Islet precursor cell (in vitro differentiated cells): ENCODE results near the gene CENPE.
"Not testable (repeated sequence)": the region's sequence is repeated elsewhere in the genome, so short reads cannot be mapped to it uniquely, and the experiment has no call there.

Experiments used
- DNase-seq: peaks from one replicate; pipeline ENCODE4 v3.0.0-alpha.2; 2018

CENPE gene, protein sequence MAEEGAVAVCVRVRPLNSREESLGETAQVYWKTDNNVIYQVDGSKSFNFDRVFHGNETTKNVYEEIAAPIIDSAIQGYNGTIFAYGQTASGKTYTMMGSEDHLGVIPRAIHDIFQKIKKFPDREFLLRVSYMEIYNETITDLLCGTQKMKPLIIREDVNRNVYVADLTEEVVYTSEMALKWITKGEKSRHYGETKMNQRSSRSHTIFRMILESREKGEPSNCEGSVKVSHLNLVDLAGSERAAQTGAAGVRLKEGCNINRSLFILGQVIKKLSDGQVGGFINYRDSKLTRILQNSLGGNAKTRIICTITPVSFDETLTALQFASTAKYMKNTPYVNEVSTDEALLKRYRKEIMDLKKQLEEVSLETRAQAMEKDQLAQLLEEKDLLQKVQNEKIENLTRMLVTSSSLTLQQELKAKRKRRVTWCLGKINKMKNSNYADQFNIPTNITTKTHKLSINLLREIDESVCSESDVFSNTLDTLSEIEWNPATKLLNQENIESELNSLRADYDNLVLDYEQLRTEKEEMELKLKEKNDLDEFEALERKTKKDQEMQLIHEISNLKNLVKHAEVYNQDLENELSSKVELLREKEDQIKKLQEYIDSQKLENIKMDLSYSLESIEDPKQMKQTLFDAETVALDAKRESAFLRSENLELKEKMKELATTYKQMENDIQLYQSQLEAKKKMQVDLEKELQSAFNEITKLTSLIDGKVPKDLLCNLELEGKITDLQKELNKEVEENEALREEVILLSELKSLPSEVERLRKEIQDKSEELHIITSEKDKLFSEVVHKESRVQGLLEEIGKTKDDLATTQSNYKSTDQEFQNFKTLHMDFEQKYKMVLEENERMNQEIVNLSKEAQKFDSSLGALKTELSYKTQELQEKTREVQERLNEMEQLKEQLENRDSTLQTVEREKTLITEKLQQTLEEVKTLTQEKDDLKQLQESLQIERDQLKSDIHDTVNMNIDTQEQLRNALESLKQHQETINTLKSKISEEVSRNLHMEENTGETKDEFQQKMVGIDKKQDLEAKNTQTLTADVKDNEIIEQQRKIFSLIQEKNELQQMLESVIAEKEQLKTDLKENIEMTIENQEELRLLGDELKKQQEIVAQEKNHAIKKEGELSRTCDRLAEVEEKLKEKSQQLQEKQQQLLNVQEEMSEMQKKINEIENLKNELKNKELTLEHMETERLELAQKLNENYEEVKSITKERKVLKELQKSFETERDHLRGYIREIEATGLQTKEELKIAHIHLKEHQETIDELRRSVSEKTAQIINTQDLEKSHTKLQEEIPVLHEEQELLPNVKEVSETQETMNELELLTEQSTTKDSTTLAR (N-terminal part only)

GRCh38 chr4:103198111-103198765 is at the start of gene CENPE:
Gene CENPE, minus strand, starts transcription at chr4:103198343. Its CDS starts 24 bp downstream, at chr4:103198319.
- DNase-seq, result peak; percentile 93

DNA sequence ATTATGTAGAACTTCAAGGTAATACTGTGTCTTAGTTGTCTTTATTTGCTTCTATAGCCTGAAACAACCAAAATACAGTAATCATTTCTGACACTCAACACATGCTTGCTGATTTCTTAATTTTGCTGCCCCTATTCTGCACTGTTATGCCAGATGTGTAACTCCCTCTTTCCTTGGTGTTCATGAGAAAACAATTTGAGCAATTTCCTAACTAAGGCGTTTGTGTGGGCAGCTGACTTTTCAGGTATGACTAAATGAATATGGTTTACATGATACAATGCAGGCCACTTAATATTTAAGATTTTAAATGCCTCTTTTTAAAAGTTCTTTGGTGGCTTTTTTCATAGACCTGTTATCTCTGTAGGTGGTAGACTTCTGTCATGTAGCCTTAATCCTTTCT is 46.1 kb upstream of the CENPE start:
- no peak for DNase-seq

- DNase-seq, result not testable (repeated sequence)
Measured at GRCh38 chr4:103230938-103231337, 32.8 kb upstream of the CENPE start.

GRCh38 chr4:103223556-103223955 is 25.4 kb upstream of the CENPE start:
- not testable (repeated sequence) for DNase-seq

DNA sequence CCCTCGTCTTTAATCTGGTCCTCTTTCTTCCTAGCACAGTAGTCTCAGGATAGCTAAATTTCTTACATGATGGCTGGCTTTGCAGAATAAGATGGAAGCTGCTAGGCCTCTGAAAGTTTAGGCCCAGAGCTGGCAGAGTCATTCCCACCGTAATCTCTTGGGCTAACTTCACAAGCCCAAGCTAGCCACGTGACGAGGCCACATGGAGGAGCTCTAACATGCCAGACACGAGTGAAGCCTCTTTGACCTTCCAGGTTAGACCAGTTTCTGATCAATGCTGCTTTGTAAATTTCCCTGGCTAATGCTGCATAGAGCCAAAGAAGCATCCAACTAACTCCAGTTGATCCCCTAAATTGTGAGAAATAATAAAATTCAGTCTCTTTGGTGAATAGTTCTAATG is 9.5 kb upstream of the CENPE start:
- peak; percentile 72 for DNase-seq

- DNase-seq, result no peak
Measured at GRCh38 chr4:103204111-103204510, 6.0 kb upstream of the CENPE start.

GRCh38 chr4:103201724-103202123 is 3.6 kb upstream of the CENPE start:
- no peak for DNase-seq

DNA sequence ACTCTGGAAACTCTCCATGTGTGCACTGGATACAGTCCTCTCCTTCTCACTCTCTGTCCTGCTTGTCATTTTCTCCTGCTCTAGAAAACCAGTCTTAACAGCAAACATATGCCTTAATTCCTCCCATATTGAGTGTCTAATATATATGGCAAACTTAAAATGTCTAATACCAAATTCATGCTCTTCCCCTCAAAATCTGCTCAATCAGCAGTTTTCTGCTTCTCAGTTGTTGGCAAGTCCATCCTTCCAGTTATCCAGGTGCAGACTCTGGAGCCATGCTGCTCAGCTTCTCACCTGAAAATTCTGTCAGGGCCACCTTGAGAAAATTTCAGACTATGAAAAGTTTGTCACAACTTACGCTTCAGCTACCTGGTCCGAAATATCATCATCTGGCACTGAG is 3.1 kb upstream of the CENPE start:
- DNase-seq, result no peak

DNA sequence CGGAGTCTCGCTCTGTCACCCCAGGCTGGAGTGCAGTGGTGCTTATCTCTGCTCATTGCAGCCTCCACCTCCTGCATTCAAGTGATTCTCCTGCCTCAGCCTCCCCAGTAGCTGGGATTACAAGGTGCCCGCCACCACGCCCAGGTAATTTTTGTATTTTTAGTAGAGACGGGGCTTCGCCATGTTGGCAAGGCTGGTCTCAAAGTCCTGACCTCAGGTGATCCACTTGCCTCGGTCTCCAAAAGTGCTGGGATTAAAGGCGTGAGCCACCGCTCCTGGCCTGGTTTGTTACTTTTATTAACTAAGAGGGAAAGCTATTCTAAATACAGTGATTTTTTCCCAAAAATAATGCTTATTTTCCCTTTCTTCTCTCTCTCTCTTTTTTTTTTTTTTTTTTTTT is 866 bp upstream of the CENPE start:
- no peak for DNase-seq

DNA sequence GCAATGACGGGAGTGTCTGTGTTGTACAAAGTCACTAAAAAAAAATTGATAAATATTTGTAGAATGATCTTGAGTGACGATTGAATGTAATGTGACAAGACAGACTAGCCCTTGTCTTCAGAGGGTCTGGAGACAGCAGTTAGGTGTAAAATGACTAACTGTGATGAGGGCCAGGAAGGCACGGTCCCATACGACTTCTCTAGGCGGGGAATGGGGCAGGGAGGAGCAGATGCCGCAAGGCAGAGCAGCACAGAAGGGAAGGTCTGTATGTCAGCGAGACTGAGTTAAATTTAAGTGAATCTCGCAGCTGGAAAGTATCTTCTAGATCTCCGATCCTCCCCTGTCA is 405 bp downstream of the CENPE start:
- no peak for DNase-seq

GRCh38 chr4:103193457-103193856 is 4.7 kb downstream of the CENPE start:
- no peak for DNase-seq

DNA sequence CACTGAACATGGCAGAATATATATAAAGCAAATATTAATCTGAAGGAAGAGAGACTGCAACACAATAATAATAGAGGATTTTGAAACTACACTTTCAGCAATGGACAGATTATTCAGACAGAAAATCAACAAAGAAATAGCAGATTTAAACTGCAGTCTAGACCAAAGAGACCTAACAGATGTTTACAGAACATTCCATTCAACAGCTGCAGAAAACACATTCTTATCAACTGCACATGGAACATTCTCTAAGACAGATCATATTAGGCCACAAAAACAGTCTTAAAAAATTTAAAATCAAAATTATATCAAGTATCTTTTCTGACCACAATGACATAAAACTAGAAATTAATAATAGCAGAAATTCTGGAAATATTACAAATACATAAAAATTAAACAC is 27.1 kb downstream of the CENPE start:
- no peak for DNase-seq

DNA sequence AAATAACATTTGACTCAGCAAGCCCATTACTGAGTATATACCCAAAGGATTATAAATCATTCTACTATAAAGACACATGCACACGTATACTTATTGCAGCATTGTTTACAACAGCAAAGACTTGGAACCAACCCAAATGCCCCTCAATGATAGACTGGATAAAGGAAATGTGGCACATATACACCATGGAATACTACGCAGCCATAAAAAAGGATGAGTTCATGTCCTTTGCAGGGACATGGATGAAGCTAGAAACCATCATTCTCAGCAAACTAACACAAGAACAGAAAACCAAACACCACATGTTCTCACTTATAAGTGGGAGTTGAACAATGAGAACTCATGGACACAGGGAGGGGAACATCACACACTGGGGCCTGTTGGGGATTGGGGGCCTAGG is 28.4 kb downstream of the CENPE start:
- not testable (repeated sequence) for DNase-seq

GRCh38 chr4:103168993-103169392 is 29.1 kb downstream of the CENPE start:
- no peak for DNase-seq

DNA sequence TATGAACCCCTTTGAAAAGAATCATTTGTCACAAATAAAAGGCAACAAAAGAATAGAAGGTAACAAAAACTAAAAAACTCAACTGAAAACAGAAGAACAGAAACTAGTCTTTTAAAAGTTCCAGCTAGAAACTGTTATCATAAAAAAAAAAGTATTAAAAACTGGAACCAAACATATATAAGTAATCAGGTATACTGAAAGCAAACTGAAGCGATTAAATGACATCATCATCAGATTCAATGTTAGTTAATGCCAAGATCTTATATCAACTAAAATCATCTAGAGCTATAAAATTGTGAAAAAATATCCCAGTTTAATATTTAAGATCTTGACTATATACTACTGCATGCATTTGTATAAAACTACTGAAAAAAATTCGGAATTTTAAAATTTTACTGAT is 36.0 kb downstream of the CENPE start:
- no peak for DNase-seq

- DNase-seq, result no peak
Measured at GRCh38 chr4:103158760-103159159, 39.4 kb downstream of the CENPE start.

GRCh38 chr4:103156106-103156505 is 42.0 kb downstream of the CENPE start:
- no peak for DNase-seq

DNA sequence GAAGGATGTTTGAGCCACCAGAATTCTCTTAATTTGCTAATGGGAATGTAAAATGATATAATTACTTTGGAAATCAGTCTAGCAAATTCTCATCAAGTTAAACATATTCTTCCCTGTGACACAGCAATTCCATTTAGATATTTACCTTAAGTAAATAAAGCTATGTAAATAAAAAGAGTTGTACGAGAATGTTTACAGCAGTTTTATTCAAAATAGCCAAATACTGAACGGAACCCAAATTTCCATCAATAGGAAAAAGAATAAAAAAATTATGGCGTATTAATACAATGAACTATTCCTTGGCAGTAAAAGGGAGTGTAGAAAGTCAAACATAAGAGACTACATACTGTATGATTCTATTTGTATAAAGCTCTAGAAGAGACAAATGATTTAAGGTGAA is 45.8 kb downstream of the CENPE start:
- no peak for DNase-seq

DNA sequence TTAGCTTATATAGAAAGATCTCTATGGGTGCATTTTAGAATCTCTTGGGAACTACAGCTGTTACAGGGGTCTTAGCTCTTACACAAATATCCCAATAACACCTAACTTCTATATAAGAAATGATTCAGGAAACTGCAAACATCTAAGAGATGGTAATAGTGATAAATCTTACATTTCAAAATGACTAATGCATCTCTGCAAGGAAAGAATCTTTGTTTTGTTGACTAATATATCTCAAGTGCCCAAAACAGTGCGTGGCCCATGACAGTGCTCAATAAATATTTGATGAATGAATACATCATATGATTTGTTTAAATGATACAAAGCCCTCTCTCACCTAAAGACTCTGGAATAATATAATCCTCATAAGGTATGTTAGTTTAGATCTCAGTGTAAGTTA is 47.5 kb downstream of the CENPE start:
- no peak for DNase-seq

DNA sequence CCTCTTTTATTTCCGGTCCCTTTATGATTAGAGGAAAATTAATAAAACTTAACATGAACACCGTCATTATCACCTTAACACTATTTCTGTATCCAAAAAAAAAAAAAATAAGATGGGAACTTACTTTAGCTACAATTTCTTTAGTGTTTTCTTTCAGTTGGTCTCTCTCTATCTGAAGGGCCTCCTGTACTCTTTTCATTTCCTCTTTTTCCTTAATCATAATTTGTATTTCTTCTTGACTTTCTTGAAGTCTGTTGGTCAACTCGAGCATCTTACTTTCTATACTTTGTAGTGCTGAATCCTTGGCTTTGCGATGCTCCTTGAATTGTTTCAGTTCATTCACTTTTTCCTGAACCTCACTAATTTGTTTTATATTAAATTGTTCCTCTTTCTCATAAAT is 53.2 kb downstream of the CENPE start:
- DNase-seq, result no peak

DNA sequence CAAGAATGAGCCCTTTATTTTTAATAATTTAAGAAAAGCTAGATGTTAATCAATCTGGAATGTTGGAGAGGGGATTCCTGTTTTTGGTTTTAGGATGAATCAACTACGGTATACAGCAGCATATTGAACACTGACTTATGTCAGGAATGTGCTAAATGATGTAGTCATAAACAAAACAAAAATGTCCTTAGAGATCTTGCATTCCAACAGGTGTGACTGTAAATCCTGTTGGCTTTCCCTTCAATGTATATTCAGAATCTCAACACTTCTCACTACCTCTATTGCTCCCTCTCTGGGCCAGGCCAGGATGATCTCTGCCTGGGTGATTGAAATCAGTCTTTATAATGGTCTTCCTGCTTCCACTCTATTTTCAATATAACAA is 60.7 kb downstream of the CENPE start:
- no peak for DNase-seq

DNA sequence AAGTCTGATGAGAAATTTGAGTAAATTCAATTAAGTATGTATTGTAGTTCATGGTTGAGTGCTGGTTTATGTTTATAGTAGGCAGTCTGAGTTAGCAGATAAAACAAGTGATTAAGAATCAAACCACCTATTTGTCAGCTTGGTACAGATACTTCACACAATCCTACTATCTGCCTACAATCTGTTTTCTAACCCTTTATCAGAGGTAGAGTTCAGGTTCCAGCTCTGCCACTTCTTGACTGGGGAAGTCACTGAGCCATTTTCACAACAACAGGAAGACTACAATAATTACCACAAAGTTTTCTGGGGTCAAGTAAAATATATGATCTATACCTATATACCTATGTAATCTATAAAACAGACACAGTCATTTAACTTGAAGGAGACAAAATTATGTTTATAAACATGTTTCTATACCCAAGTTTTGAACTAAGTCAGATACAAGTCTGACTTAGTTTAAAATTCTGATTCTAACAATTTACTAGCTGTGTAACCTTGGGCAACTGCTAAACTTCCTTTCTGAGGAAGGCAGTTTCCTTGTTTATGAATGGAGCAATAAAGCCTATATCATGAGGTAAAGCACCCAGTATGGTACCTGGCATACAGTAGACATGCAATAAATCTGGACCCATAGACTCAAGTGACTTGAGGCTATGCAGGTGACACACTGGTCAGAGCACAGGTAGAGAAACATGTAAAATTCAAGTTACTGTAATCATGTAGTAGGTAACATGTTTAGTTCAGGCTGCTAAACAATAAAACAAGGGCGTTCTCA is 61.3 kb downstream of the CENPE start:
- DNase-seq, result no peak
